H1 (cell line): Measurements from ENCODE around the gene TRIM27. TPM values are rescaled to one million over a fixed set of nuclear protein-coding genes. Genes with fewer than 3 reads are reported as not detected.

Source experiments
- CTCF ChIA-PET: fragments of 300-600 bp; sonication (Branson Sonifier 250); formaldehyde crosslinking; loops from one replicate; lab custom pipeline; 2021; ENCODE audit not compliant: partially characterized antibody; lab: Charles Lee
- POLR2A ChIA-PET: fragments of 300-600 bp; sonication (Branson Sonifier 250); formaldehyde crosslinking; loops from one replicate; lab custom pipeline; 2021; ENCODE audit warnings: inconsistent platforms; ENCODE audit not compliant: partially characterized antibody; lab: Charles Lee
- DNase-seq, 2 experiments: peaks; one replicate each; pipeline versions ENCODE4 v3.0.0 to v3.0.0-alpha.2; 2010 to 2022; ENCODE audit warnings: low spot score in 2 of 2, low read depth in 1 of 2, mixed read lengths in 1 of 2
- FAIRE-seq: peaks from 2 replicates; lab custom pipeline; 2011; peaks lifted over from hg19 to GRCh38; lab: Jason Lieb, UNC
- H2AFZ ChIP-seq: 2 replicates; pipeline ENCODE4 v1.8.1; 2012; ENCODE audit warnings: low read length, inconsistent platforms
- H2AK5ac ChIP-seq: 2 replicates; pipeline ENCODE4 v1.6.1; 2013; ENCODE audit warnings: low read depth, low read length
- H2BK120ac ChIP-seq: replicated peaks from 2 replicates; pipeline ENCODE3; 2013; ENCODE audit warnings: low read depth, low read length, inconsistent platforms
- H2BK12ac ChIP-seq: 2 replicates; pipeline ENCODE4 v1.6.1; 2013; ENCODE audit warnings: low read depth, low read length
- H2BK15ac ChIP-seq: 2 replicates; pipeline ENCODE4 v1.6.1; 2013; ENCODE audit warnings: low read length
- H2BK20ac ChIP-seq: 2 replicates; pipeline ENCODE4 v1.6.1; 2013; ENCODE audit warnings: low read length
- H2BK5ac ChIP-seq: 2 replicates; pipeline ENCODE4 v1.6.1; 2013; ENCODE audit warnings: low read depth, low read length
- H3K14ac ChIP-seq: 2 replicates; pipeline ENCODE4 v1.6.1; 2013; ENCODE audit warnings: inconsistent platforms; ENCODE audit not compliant: insufficient read length
- H3K18ac ChIP-seq: 2 replicates; pipeline ENCODE4 v1.6.1; 2013; ENCODE audit warnings: low read length; ENCODE audit errors: extremely low read depth
- H3K23ac ChIP-seq: 2 replicates; pipeline ENCODE4 v1.6.1; 2013; ENCODE audit warnings: inconsistent platforms; ENCODE audit not compliant: insufficient read length
- H3K23me2 ChIP-seq: 2 replicates; pipeline ENCODE4 v1.6.1; 2013; ENCODE audit warnings: low read depth, low read length
- H3K27ac ChIP-seq: 2 replicates; pipeline ENCODE4 v1.6.1; 2011; ENCODE audit warnings: low read depth, low read length, inconsistent platforms
- H3K27me3 ChIP-seq, 4 experiments: replicated peaks in 1 of 4; 1 replicate in 1 of 4; 2 replicates in 3 of 4; pipeline versions ENCODE4 v1.6.1 to v1.8.1; 2011 to 2013; ENCODE audit warnings: low read length in 3 of 4, mild to moderate bottlenecking in 3 of 4, inconsistent platforms in 2 of 4, mixed read lengths in 2 of 4, moderate library complexity in 1 of 4; ENCODE audit not compliant: control insufficient read depth in 3 of 4, insufficient read depth in 3 of 4; ENCODE audit errors: extremely low read depth in 1 of 4
- H3K36me3 ChIP-seq, 4 experiments: 2 replicates each; pipeline versions ENCODE4 v1.6.1 to v1.8.1; 2011 to 2013; ENCODE audit warnings: mild to moderate bottlenecking in 4 of 4, low read length in 3 of 4, moderate library complexity in 2 of 4, control low read depth in 1 of 4, inconsistent platforms in 1 of 4; ENCODE audit not compliant: insufficient read depth in 4 of 4, control insufficient read depth in 2 of 4
- H3K4ac ChIP-seq: replicated peaks from 2 replicates; pipeline ENCODE3; 2013; ENCODE audit warnings: low read length, low read depth, mixed read lengths, inconsistent platforms; ENCODE audit not compliant: insufficient read length
- H3K4me1 ChIP-seq, 4 experiments: replicated peaks in 1 of 4; 1 replicate in 1 of 4; 2 replicates in 3 of 4; pipeline versions ENCODE4 v1.6.1 to v1.8.1; 2011 to 2013; ENCODE audit warnings: low read length in 3 of 4, inconsistent platforms in 2 of 4, mixed read lengths in 1 of 4; ENCODE audit not compliant: insufficient read depth in 4 of 4, control insufficient read depth in 3 of 4
- H3K4me2 ChIP-seq, 2 experiments: 2 replicates each; pipeline versions ENCODE4 v1.6.1 to v1.8.1; 2011 to 2013; ENCODE audit warnings: low read depth in 2 of 2, low read length in 2 of 2, control low read depth in 1 of 2, inconsistent platforms in 1 of 2, mild to moderate bottlenecking in 1 of 2; ENCODE audit not compliant: insufficient read depth in 1 of 2
- H3K4me3 ChIP-seq, 4 experiments: fragments of 200-600, 300-600 bp in 1 of 4; sonication (generic), shearing (Covaris generic), sonication (Bioruptor Twin) in 1 of 4; 2 replicates each; pipeline versions ENCODE4 v1.5.1 to v1.8.1; 2011 to 2016; ENCODE audit warnings: low read length in 4 of 4, low read depth in 3 of 4, control low read depth in 2 of 4, inconsistent platforms in 2 of 4, mild to moderate bottlenecking in 2 of 4, mixed read lengths in 1 of 4, moderate library complexity in 1 of 4; ENCODE audit not compliant: insufficient read depth in 2 of 4; ENCODE audit errors: extremely low read depth in 1 of 4
- H3K56ac ChIP-seq: replicated peaks from 2 replicates; pipeline ENCODE3; 2013; ENCODE audit warnings: low read depth, mild to moderate bottlenecking, mixed read lengths, low read length, inconsistent platforms; ENCODE audit not compliant: insufficient read length
- H3K79me1 ChIP-seq: 2 replicates; pipeline ENCODE4 v1.6.1; 2013; ENCODE audit warnings: low read depth, low read length, control low read depth
- H3K79me2 ChIP-seq, 2 experiments: 2 replicates each; pipeline versions ENCODE4 v1.6.1 to v1.8.1; 2012 to 2013; ENCODE audit warnings: low read length in 2 of 2, mild to moderate bottlenecking in 2 of 2, inconsistent platforms in 1 of 2; ENCODE audit not compliant: insufficient read depth in 2 of 2, control insufficient read depth in 1 of 2
- H3K9ac ChIP-seq, 4 experiments: replicated peaks in 1 of 4; 1 replicate in 1 of 4; 2 replicates in 3 of 4; pipeline versions ENCODE4 v1.6.1 to v1.8.1; 2011 to 2013; ENCODE audit warnings: low read depth in 3 of 4, low read length in 3 of 4, control low read depth in 2 of 4, mild to moderate bottlenecking in 2 of 4, moderate library complexity in 2 of 4, inconsistent platforms in 1 of 4; ENCODE audit errors: extremely low read depth in 1 of 4
- H3K9me3 ChIP-seq, 2 experiments: 2 replicates each; pipeline versions ENCODE4 v1.6.1 to v1.8.1; 2012 to 2013; ENCODE audit warnings: mild to moderate bottlenecking in 2 of 2, moderate library complexity in 2 of 2, control low read depth in 1 of 2, inconsistent platforms in 1 of 2, low read depth in 1 of 2, low read length in 1 of 2, mixed read lengths in 1 of 2; ENCODE audit not compliant: insufficient read depth in 2 of 2
- H4K20me1 ChIP-seq, 2 experiments: replicated peaks in 1 of 2; 2 replicates each; pipeline versions ENCODE3 to v1.8.1; 2011 to 2013; ENCODE audit warnings: inconsistent platforms in 2 of 2, low read length in 2 of 2, mild to moderate bottlenecking in 1 of 2; ENCODE audit not compliant: insufficient read depth in 2 of 2, control insufficient read depth in 1 of 2
- H4K5ac ChIP-seq: 2 replicates; pipeline ENCODE4 v1.6.1; 2013; ENCODE audit warnings: low read length, low read depth, mixed read lengths, inconsistent platforms; ENCODE audit not compliant: insufficient read length
- H4K8ac ChIP-seq: 2 replicates; pipeline ENCODE4 v1.8.0; 2013; ENCODE audit warnings: mild to moderate bottlenecking, moderate library complexity, low read length, inconsistent platforms; ENCODE audit not compliant: insufficient read depth; ENCODE audit errors: extremely low read depth
- H4K91ac ChIP-seq: replicated peaks from 2 replicates; pipeline ENCODE3; 2013; ENCODE audit warnings: low read length, mixed read lengths, inconsistent platforms; ENCODE audit not compliant: insufficient read length
- CBX8 ChIP-seq: fragments of 300-800, 300-1000 bp; sonication (generic); IDR thresholded peaks from 2 replicates; pipeline ENCODE4 v1.7.1; 2016; ENCODE audit warnings: low read depth, low read length, borderline replicate concordance
- JUND ChIP-seq: IDR thresholded peaks from 2 replicates; pipeline ENCODE4 v1.6.1; 2011; ENCODE audit warnings: mild to moderate bottlenecking, improper control_type of control experiment, low read length
- NANOG ChIP-seq: IDR thresholded peaks from 2 replicates; pipeline ENCODE4 v1.6.1; 2011; ENCODE audit warnings: low read length, low read depth, mild to moderate bottlenecking, inconsistent platforms; ENCODE audit not compliant: insufficient read depth, poor library complexity, severe bottlenecking
- PHF8 ChIP-seq: fragments of 200-600 bp; sonication (generic); conservative IDR thresholded peaks from 2 replicates; pipeline ENCODE4 v1.7.1; 2012; ENCODE audit warnings: low read depth, mild to moderate bottlenecking, inconsistent platforms, low read length, moderate library complexity
- RXRA ChIP-seq: IDR thresholded peaks from 2 replicates; pipeline ENCODE4 v1.6.1; 2011; ENCODE audit warnings: low read depth, mild to moderate bottlenecking, low read length, moderate library complexity; ENCODE audit not compliant: insufficient read depth
- SUZ12 ChIP-seq: fragments of 200-600 bp; sonication (generic); IDR thresholded peaks from 2 replicates; pipeline ENCODE4 v1.6.1; 2012; ENCODE audit warnings: mild to moderate bottlenecking, inconsistent platforms, low read length, moderate library complexity, mixed read lengths
- TAF7 ChIP-seq: optimal IDR thresholded peaks from 2 replicates; pipeline ENCODE3; 2011; ENCODE audit warnings: low read depth, mild to moderate bottlenecking, inconsistent platforms, low read length, moderate library complexity, borderline replicate concordance
- YY1 ChIP-seq: IDR thresholded peaks from 2 replicates; pipeline ENCODE4 v1.6.1; 2011; ENCODE audit warnings: low read depth, mild to moderate bottlenecking, low read length
- WGBS, 2 experiments: shearing (Covaris generic) in 1 of 2; methylation state at CpG; one replicate each; pipeline versions ENCODE4 v1.1.6 to v1.1.7; 2013 to 2015; ENCODE audit warnings: low lambda C conversion rate in 2 of 2, mixed read lengths in 2 of 2, inconsistent platforms in 1 of 2, low coverage in 1 of 2, missing lambda C conversion rate in 1 of 2; ENCODE audit not compliant: insufficient replicate concordance in 2 of 2, insufficient coverage in 1 of 2, insufficient read length in 1 of 2; ENCODE audit errors: extremely low coverage in 1 of 2, missing lambda C conversion rate in 1 of 2; 5-methylcytosine and 5-hydroxymethylcytosine counted together
- polyA plus RNA-seq, 7 experiments: library from polyadenylated mRNA; depleted of rRNA in 3 of 7; stranded (reverse) in 5 of 7; unstranded in 2 of 7; fragments of >200 nt in 5 of 7; fragments of 200-250 nt in 2 of 7; gene quantifications; 1 replicate in 5 of 7; 2 replicates in 1 of 7; 4 replicates in 1 of 7; pipeline versions ENCODE4 v1.2.1 to v1.2.3, GENCODE V29; 2011 to 2013; ENCODE audit warnings: missing spikeins in 2 of 7, mixed read lengths in 2 of 7
- total RNA-seq: library from RNA; stranded (reverse); fragmentation: NEBNext Ultra II Directional; extraction: Animal tissue kit (Norgen Biotek cat#: 25700); gene quantifications from 2 replicates; pipeline ENCODE4 v1.2.1, GENCODE V29; 2021
- TF ChIP-seq, protein P1 (sequence below): IDR thresholded peaks from 2 replicates; pipeline ENCODE4 v1.6.1; 2012; ENCODE audit warnings: inconsistent platforms

TRIM27 gene
- total and polyA plus RNA-seq, 2 of the 8 experiments (the other 6 are each of a cell fraction or from before 2014, with no cell fraction given), result 76.4 to 85.9 TPM

DNA sequence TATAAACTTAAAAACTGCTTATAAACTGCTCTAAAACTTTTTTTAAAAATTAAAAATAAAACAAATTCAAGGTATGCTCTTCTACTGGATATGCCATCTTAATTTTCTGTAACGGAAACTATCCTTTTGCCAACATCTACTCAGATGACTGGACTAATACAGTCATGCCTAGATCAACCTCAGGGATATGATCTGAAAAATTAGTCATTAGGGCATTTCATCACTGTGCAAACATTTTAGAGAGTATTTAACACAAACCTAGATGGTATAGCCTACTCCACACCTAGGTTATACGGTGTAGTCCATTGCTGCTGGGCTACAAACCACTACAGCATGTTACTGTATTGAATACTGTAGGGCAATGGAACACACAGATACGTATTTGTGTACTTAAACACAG lies 64.8 kb downstream of the TRIM27 start:
- ChIA-PET CTCF (interaction anchor here (1.2 kb wide), 1 partner anchor 10 kb away, joined by 4 read pairs; no protein-coding TSS in a partner anchor), POLR2A (interaction anchor here (1.0 kb wide), 1 partner anchor 23 kb away, joined by 3 read pairs; no protein-coding TSS in a partner anchor)
- H3K27me3 ChIP-seq, result no peaks in the 10 kb centered on the region

More for the DNA sequence above, 64.8 kb downstream of the TRIM27 start:
- Histone ChIP-seq H3K23ac (no peak overlapping the region), H2AFZ (no peak overlapping the region), H3K18ac (no peak overlapping the region), H2BK15ac (no peak overlapping the region), H3K56ac (no peak overlapping the region), H3K14ac (no peak overlapping the region), H2AK5ac (no peak overlapping the region), H2BK5ac (no peak overlapping the region)
- no peak for DNase-seq
- TF ChIP-seq PHF8 (no peak), JUND (no peak), YY1 (no peak), CBX8 (no peak), SUZ12 (no peak), NANOG (no peak), TAF7 (no peak), RXRA (no peak)
- TF ChIP-seq, protein P1, sequence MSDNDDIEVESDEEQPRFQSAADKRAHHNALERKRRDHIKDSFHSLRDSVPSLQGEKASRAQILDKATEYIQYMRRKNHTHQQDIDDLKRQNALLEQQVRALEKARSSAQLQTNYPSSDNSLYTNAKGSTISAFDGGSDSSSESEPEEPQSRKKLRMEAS, result no peak
- TF ChIP-seq, all 59 proteins: peak for 0
- Histone ChIP-seq H3K79me2 (no peaks in the 10 kb centered on the region), H2BK120ac (no peak overlapping the region), H4K8ac (no peak overlapping the region), H3K4ac (no peak overlapping the region), H3K9ac (no peak overlapping the region), H3K36me3 (no peaks in the 10 kb centered on the region), H3K79me1 (no peaks in the 10 kb centered on the region), H2BK20ac (no peak overlapping the region), H4K20me1 (no peaks in the 10 kb centered on the region), H3K27ac (no peak overlapping the region), H3K4me2 (no peak overlapping the region), H3K9me3 (no peaks in the 10 kb centered on the region), H4K5ac (no peak overlapping the region), H4K91ac (no peak overlapping the region), H2BK12ac (no peak overlapping the region), H3K4me3 (no peak overlapping the region), H3K23me2 (no peaks in the 10 kb centered on the region), H3K4me1 (peaks cover 0 to 3% (median 0%) of the 10 kb centered on the region in 4 experiments; a peak in 1 of 7 replicates)
- WGBS, 2 experiments, result 81% methylated on average over 3 of the region's 3 CpGs; no CpG with 5 or more reads in 1 of the 2 experiments
- FAIRE-seq, result no peak
